HepG2 (cell line): ENCODE measurements around the gene CDC6. TPM values are rescaled to one million over a fixed set of nuclear protein-coding genes. Genes with fewer than 3 reads are reported as not detected.

Experiments
- KLF9 ChIP-seq: IDR thresholded peaks from 2 replicates; pipeline ENCODE4 v1.6.1; 2016; ENCODE audit warnings: low read depth
- MYNN ChIP-seq: sonication (generic); formaldehyde crosslinking; IDR thresholded peaks from 2 replicates; pipeline ENCODE4 v1.4.0; 2020; ENCODE audit warnings: mild to moderate bottlenecking, low read depth, missing genetic modification reagents
- NFIB ChIP-seq: sonication (generic); formaldehyde crosslinking; IDR thresholded peaks from 2 replicates; pipeline ENCODE4 v1.9.0; 2021; ENCODE audit warnings: missing genetic modification reagents, mild to moderate bottlenecking, borderline replicate concordance
- PAX8 ChIP-seq: sonication (generic); formaldehyde crosslinking; IDR thresholded peaks from 2 replicates; pipeline ENCODE4 v1.8.0; 2022; ENCODE audit warnings: mild to moderate bottlenecking, missing genetic modification reagents, borderline replicate concordance
- POLR2A ChIP-seq, 2 experiments: IDR thresholded peaks; 2 replicates each; pipeline ENCODE4 v1.6.1; 2011; ENCODE audit warnings: low read depth in 2 of 2, low read length in 2 of 2, mild to moderate bottlenecking in 1 of 2, moderate library complexity in 1 of 2; ENCODE audit not compliant: insufficient read depth in 1 of 2
- SOX6 ChIP-seq, 2 experiments: fragments of 450-650 bp in 1 of 2; sonication (generic) in 1 of 2; formaldehyde crosslinking in 1 of 2; IDR thresholded peaks; 2 replicates each; pipeline versions ENCODE4 v1.4.0 to v1.6.1; 2017 to 2020; ENCODE audit warnings: antibody characterized with exemption in 1 of 2, mild to moderate bottlenecking in 1 of 2, missing genetic modification reagents in 1 of 2
- THAP8 ChIP-seq: sonication (generic); formaldehyde crosslinking; IDR thresholded peaks from 2 replicates; pipeline ENCODE4 v1.5.1; 2020; ENCODE audit warnings: missing genetic modification reagents, mild to moderate bottlenecking, borderline replicate concordance
- ZBTB10 ChIP-seq: sonication (generic); formaldehyde crosslinking; IDR thresholded peaks from 2 replicates; pipeline ENCODE4 v1.4.0; 2020; ENCODE audit warnings: missing genetic modification reagents, borderline replicate concordance
- ZBTB39 ChIP-seq: sonication (generic); formaldehyde crosslinking; IDR thresholded peaks from 2 replicates; pipeline ENCODE4 v1.5.0; 2020; ENCODE audit warnings: missing genetic modification reagents
- ZNF124 ChIP-seq: sonication (generic); formaldehyde crosslinking; IDR thresholded peaks from 2 replicates; pipeline ENCODE4 v1.4.0; 2020; ENCODE audit warnings: missing genetic modification reagents
- ZNF446 ChIP-seq: sonication (generic); formaldehyde crosslinking; IDR thresholded peaks from 2 replicates; pipeline ENCODE4 v1.5.0; 2020; ENCODE audit warnings: mild to moderate bottlenecking, missing genetic modification reagents
- ZNF557 ChIP-seq: sonication (generic); formaldehyde crosslinking; IDR thresholded peaks from 2 replicates; pipeline ENCODE4 v1.4.0; 2020; ENCODE audit warnings: missing genetic modification reagents
- ZNF7 ChIP-seq: IDR thresholded peaks from 2 replicates; pipeline ENCODE4 v1.6.1; 2016; ENCODE audit warnings: missing biosample characterization, missing genetic modification reagents
- ZNF766 ChIP-seq: sonication (generic); formaldehyde crosslinking; IDR thresholded peaks from 2 replicates; pipeline ENCODE4 v1.5.0; 2020; ENCODE audit warnings: missing genetic modification reagents, borderline replicate concordance
- polyA plus RNA-seq, 8 experiments: library from polyadenylated mRNA; depleted of rRNA in 3 of 8; stranded (reverse) in 7 of 8; unstranded in 1 of 8; fragments of >200 nt; fragmentation: Illumina TruSeq in 4 of 8; extraction: Trizol in 4 of 8; gene quantifications; 2 replicates each; pipeline versions ENCODE4 v1.2.1 to v1.2.3, GENCODE V29; 2011 to 2016; ENCODE audit warnings: low read depth in 4 of 8, missing spikeins in 1 of 8, mixed read lengths in 1 of 8; ENCODE audit not compliant: insufficient read depth in 1 of 8
- total RNA-seq, 5 experiments: library from RNA; depleted of rRNA; stranded (reverse); fragments of >200 nt; fragmentation: Illumina TruSeq; extraction: Trizol; gene quantifications; 2 replicates each; pipeline ENCODE4 v1.2.3, GENCODE V29; 2016; ENCODE audit warnings: low read depth in 1 of 5
- TF ChIP-seq, protein P1 (sequence below): sonication (generic); formaldehyde crosslinking; IDR thresholded peaks from 2 replicates; pipeline ENCODE4 v1.4.0; 2020; ENCODE audit warnings: missing genetic modification reagents
- TF ChIP-seq, protein P2 (sequence below): sonication (generic); formaldehyde crosslinking; IDR thresholded peaks from 2 replicates; pipeline ENCODE4 v1.4.0; 2020; ENCODE audit warnings: missing genetic modification reagents, borderline replicate concordance

The CDC6 gene
- total and polyA plus RNA-seq, 2 of the 13 experiments (the other 11 are each of a cell fraction or from before 2014, with no cell fraction given), result 17.4 to 114 TPM

GRCh38 chr17:40344421-40345160, 56.9 kb downstream of the CDC6 start (continued):
- 0 out of 2 replicates have a peak, but pooled peaks have one; percentile 31 for TF ChIP-seq ZBTB10 (CRISPR knock-in tag)
- 0 out of 2 replicates have a peak, but pooled peaks have one; percentile 41 for TF ChIP-seq ZNF124 (CRISPR knock-in tag)
- TF ChIP-seq SOX6 (IDR thresholded peaks at IDR 0.05), result no peak
- peak; percentile 10; the same call in 1 of the 2 replicates for TF ChIP-seq SOX6 (CRISPR knock-in tag; IDR thresholded peaks at IDR 0.05)
- TF ChIP-seq MYNN (CRISPR knock-in tag), result no peak
- TF ChIP-seq, protein P1, sequence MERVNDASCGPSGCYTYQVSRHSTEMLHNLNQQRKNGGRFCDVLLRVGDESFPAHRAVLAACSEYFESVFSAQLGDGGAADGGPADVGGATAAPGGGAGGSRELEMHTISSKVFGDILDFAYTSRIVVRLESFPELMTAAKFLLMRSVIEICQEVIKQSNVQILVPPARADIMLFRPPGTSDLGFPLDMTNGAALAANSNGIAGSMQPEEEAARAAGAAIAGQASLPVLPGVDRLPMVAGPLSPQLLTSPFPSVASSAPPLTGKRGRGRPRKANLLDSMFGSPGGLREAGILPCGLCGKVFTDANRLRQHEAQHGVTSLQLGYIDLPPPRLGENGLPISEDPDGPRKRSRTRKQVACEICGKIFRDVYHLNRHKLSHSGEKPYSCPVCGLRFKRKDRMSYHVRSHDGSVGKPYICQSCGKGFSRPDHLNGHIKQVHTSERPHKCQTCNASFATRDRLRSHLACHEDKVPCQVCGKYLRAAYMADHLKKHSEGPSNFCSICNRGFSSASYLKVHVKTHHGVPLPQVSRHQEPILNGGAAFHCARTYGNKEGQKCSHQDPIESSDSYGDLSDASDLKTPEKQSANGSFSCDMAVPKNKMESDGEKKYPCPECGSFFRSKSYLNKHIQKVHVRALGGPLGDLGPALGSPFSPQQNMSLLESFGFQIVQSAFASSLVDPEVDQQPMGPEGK (CRISPR knock-in tag), result no peak
- TF ChIP-seq THAP8 (CRISPR knock-in tag), result 0 out of 2 replicates have a peak, but pooled peaks have one; percentile 2
- TF ChIP-seq PAX8, result 0 out of 2 replicates have a peak, but pooled peaks have one; percentile 46
- no peak for TF ChIP-seq ZNF7
- no peak for TF ChIP-seq NFIB (CRISPR knock-in tag)
- TF ChIP-seq, protein P2, sequence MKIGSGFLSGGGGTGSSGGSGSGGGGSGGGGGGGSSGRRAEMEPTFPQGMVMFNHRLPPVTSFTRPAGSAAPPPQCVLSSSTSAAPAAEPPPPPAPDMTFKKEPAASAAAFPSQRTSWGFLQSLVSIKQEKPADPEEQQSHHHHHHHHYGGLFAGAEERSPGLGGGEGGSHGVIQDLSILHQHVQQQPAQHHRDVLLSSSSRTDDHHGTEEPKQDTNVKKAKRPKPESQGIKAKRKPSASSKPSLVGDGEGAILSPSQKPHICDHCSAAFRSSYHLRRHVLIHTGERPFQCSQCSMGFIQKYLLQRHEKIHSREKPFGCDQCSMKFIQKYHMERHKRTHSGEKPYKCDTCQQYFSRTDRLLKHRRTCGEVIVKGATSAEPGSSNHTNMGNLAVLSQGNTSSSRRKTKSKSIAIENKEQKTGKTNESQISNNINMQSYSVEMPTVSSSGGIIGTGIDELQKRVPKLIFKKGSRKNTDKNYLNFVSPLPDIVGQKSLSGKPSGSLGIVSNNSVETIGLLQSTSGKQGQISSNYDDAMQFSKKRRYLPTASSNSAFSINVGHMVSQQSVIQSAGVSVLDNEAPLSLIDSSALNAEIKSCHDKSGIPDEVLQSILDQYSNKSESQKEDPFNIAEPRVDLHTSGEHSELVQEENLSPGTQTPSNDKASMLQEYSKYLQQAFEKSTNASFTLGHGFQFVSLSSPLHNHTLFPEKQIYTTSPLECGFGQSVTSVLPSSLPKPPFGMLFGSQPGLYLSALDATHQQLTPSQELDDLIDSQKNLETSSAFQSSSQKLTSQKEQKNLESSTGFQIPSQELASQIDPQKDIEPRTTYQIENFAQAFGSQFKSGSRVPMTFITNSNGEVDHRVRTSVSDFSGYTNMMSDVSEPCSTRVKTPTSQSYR (CRISPR knock-in tag), result no peak
- peak; percentile 67 for TF ChIP-seq ZNF446
- TF ChIP-seq KLF9 (CRISPR knock-in tag), result no peak
- TF ChIP-seq ZNF766 (CRISPR knock-in tag), result no peak
- peak in 1 of 2 experiments; percentile 11; a peak in 1 of 4 replicates for TF ChIP-seq POLR2A (IDR thresholded peaks at IDR 0.05; ENCODE audit: insufficient read depth in 1 of 2, low read depth in 2 of 2, low read length in 2 of 2)
- 0 out of 2 replicates have a peak, but pooled peaks have one; percentile 15 for TF ChIP-seq ZNF557 (CRISPR knock-in tag)
- TF ChIP-seq ZBTB39 (CRISPR knock-in tag), result 0 out of 2 replicates have a peak, but pooled peaks have one; percentile 23
